ENCODE results near the gene ACSL1. TPM values are rescaled to one million over a fixed set of nuclear protein-coding genes. Genes with fewer than 3 reads are reported as not detected.

The ACSL1 gene
- total and polyA plus RNA-seq, 2 donors (not counting 1 experiment from before 2014, with no cell fraction given): 15.4 to 30.1 TPM

GRCh38 chr4:184812199-184812542 lies 13.6 kb downstream of the ACSL1 start:
- Histone ChIP-seq H2AFZ (ENCODE audit: low read length) (no peak overlapping the region), H4K20me1 (ENCODE audit: control insufficient read depth, extremely low read depth, insufficient read depth, low read length) (no peaks in the 10 kb centered on the region), H3K4me3 (replicated peaks in 1 of 4; ENCODE audit: control extremely low read depth in 1 of 4, insufficient read depth in 1 of 4, low read depth in 3 of 4, low read length in 4 of 4) (no peak overlapping the region), H3K79me2 (ENCODE audit: control insufficient read depth, insufficient read depth, low read length) (no peaks in the 10 kb centered on the region), H3K36me3 (ENCODE audit: control insufficient read depth, insufficient read depth, low read length) (no peaks in the 10 kb centered on the region), H3K4me1 (ENCODE audit: control insufficient read depth, extremely low read depth, insufficient read depth, low read length) (peaks cover 4% of the 10 kb centered on the region), H3K27ac (ENCODE audit: insufficient read depth, low read length) (no peak overlapping the region), H3K27me3 (ENCODE audit: control insufficient read depth, insufficient read depth, low read length) (no peaks in the 10 kb centered on the region), H3K4me2 (ENCODE audit: extremely low read depth, insufficient read depth, low read length) (no peak overlapping the region), H3K9me3 (ENCODE audit: control insufficient read depth, insufficient read depth, low read depth, low read length) (no peaks in the 10 kb centered on the region), H3K9ac (ENCODE audit: insufficient read depth, low read length) (no peak overlapping the region)
- TF ChIP-seq, protein P1, sequence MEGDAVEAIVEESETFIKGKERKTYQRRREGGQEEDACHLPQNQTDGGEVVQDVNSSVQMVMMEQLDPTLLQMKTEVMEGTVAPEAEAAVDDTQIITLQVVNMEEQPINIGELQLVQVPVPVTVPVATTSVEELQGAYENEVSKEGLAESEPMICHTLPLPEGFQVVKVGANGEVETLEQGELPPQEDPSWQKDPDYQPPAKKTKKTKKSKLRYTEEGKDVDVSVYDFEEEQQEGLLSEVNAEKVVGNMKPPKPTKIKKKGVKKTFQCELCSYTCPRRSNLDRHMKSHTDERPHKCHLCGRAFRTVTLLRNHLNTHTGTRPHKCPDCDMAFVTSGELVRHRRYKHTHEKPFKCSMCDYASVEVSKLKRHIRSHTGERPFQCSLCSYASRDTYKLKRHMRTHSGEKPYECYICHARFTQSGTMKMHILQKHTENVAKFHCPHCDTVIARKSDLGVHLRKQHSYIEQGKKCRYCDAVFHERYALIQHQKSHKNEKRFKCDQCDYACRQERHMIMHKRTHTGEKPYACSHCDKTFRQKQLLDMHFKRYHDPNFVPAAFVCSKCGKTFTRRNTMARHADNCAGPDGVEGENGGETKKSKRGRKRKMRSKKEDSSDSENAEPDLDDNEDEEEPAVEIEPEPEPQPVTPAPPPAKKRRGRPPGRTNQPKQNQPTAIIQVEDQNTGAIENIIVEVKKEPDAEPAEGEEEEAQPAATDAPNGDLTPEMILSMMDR (conservative IDR thresholded peaks at IDR 0.05 in 1 of 2, IDR thresholded peaks at IDR 0.05 in 1 of 2; ENCODE audit: low read depth in 1 of 2, low read length in 2 of 2): no peak
- no peak for TF ChIP-seq EZH2 (IDR thresholded peaks at IDR 0.05; ENCODE audit: low read length, missing control alignments)
- DNase-seq (ENCODE audit: low read depth in 2 of 2): no peak

DNA sequence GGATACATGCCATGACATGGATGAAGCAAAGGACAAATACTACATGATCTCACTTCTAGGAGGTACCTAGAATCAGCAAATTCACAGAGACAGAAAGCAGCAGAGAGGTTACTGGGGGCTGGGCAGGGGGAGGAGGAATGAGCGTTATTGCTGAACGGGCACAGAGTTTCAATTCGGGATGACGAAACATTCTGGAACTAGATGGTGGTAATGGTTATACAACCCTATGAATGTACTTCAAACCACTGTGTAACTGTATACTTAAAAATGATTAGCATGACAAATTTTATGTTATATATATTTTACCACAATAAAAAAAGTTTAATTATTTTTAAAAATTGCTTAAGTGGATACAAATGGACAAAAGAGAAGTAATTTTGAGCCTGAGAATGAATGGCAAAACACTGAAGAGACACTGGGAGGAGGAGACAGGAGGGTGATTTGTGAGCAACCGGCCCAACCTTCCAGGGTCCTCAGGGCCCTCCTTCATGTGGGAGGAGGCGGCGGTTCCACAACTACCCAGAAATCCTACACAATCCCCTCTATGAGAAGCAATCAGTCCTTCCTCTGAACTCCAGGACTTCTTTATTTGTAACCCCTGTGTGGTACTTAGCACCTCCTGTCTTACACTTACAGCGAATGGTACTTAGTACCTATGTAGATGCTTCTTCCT lies 14.1 kb downstream of the ACSL1 start:
- Histone ChIP-seq H3K9me3 (ENCODE audit: control insufficient read depth, insufficient read depth, low read depth, low read length) (no peaks in the 10 kb centered on the region), H3K27me3 (ENCODE audit: control insufficient read depth, insufficient read depth, low read length) (no peaks in the 10 kb centered on the region), H2AFZ (ENCODE audit: low read length) (no peak overlapping the region), H3K79me2 (ENCODE audit: control insufficient read depth, insufficient read depth, low read length) (no peaks in the 10 kb centered on the region), H4K20me1 (ENCODE audit: control insufficient read depth, extremely low read depth, insufficient read depth, low read length) (no peaks in the 10 kb centered on the region), H3K9ac (ENCODE audit: insufficient read depth, low read length) (no peak overlapping the region), H3K4me1 (ENCODE audit: control insufficient read depth, extremely low read depth, insufficient read depth, low read length) (peaks cover 4% of the 10 kb centered on the region), H3K27ac (ENCODE audit: insufficient read depth, low read length) (no peak overlapping the region), H3K4me2 (ENCODE audit: extremely low read depth, insufficient read depth, low read length) (no peak overlapping the region), H3K4me3 (replicated peaks in 1 of 4; ENCODE audit: control extremely low read depth in 1 of 4, insufficient read depth in 1 of 4, low read depth in 3 of 4, low read length in 4 of 4) (no peak overlapping the region), H3K36me3 (ENCODE audit: control insufficient read depth, insufficient read depth, low read length) (no peaks in the 10 kb centered on the region)
- TF ChIP-seq, protein P1 (conservative IDR thresholded peaks at IDR 0.05 in 1 of 2, IDR thresholded peaks at IDR 0.05 in 1 of 2; ENCODE audit: low read depth in 1 of 2, low read length in 2 of 2): no peak
- TF ChIP-seq EZH2 (IDR thresholded peaks at IDR 0.05; ENCODE audit: low read length, missing control alignments): no peak
- DNase-seq (ENCODE audit: low read depth in 2 of 2): no peak

- Histone ChIP-seq H3K79me2 (ENCODE audit: control insufficient read depth, insufficient read depth, low read length) (no peaks in the 10 kb centered on the region), H3K27ac (ENCODE audit: insufficient read depth, low read length) (no peak overlapping the region), H4K20me1 (ENCODE audit: control insufficient read depth, extremely low read depth, insufficient read depth, low read length) (no peaks in the 10 kb centered on the region), H3K4me1 (ENCODE audit: control insufficient read depth, extremely low read depth, insufficient read depth, low read length) (peaks cover 4% of the 10 kb centered on the region), H3K36me3 (ENCODE audit: control insufficient read depth, insufficient read depth, low read length) (no peaks in the 10 kb centered on the region), H3K27me3 (ENCODE audit: control insufficient read depth, insufficient read depth, low read length) (no peaks in the 10 kb centered on the region), H3K9me3 (ENCODE audit: control insufficient read depth, insufficient read depth, low read depth, low read length) (no peaks in the 10 kb centered on the region), H3K9ac (ENCODE audit: insufficient read depth, low read length) (no peak overlapping the region), H3K4me3 (replicated peaks in 1 of 4; ENCODE audit: control extremely low read depth in 1 of 4, insufficient read depth in 1 of 4, low read depth in 3 of 4, low read length in 4 of 4) (no peak overlapping the region), H2AFZ (ENCODE audit: low read length) (no peak overlapping the region), H3K4me2 (ENCODE audit: extremely low read depth, insufficient read depth, low read length) (no peak overlapping the region)
- TF ChIP-seq, protein P1 (conservative IDR thresholded peaks at IDR 0.05 in 1 of 2, IDR thresholded peaks at IDR 0.05 in 1 of 2; ENCODE audit: low read depth in 1 of 2, low read length in 2 of 2): no peak
- no peak for TF ChIP-seq EZH2 (IDR thresholded peaks at IDR 0.05; ENCODE audit: low read length, missing control alignments)
- DNase-seq (ENCODE audit: low read depth in 2 of 2): no peak
Observed at GRCh38 chr4:184810720-184811119, 15.0 kb downstream of the ACSL1 start.
